Measurements from ENCODE around the gene TMEM203. TPM values are rescaled to one million over a fixed set of nuclear protein-coding genes. Genes with fewer than 3 reads are reported as not detected.

TMEM203 gene
- polyA plus RNA-seq, 1 donor, result 33.1 TPM

DNA sequence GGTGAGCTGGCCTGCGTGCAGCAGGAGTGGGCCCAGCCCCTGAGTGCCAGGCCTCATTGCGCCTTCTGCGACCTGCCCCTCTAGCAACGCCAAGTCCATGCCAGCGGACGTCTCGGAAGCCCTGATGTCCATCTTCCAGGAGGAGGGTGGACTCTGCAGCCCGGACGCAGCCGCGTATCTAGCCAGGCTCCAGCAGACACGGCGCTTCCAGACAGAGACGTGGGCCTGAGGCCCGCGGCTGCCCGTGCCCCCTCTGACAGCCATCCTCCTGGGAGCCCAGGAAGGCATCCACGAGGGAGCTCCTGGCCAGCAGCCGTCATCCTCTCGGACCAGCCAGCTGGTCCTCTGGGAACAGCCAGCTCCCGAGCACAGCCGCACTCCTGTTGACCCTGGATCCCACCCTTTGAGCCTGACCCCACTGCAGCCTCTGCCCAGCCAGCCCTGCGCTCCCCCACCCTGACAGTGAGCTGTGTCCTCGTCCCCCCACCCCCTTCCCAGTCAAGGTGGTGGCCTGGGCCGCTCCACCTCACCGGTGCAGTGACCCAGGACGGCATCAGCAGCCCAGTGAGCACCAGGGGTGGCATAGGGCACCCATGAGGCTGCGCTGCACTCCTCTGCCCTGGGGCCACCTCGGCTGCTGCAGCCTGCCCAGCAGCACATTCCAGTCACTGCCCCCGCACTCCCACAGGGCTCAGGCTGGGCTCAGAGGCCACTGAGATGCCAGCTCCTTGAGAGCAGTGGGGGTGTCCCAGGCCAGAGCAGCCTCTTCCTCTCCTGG, 10.9 kb upstream of the TMEM203 start:
- no peak for DNase-seq
- Histone ChIP-seq H3K9me3 (ENCODE audit: control insufficient read depth, low read depth, low read length) (peaks cover 9% of the 10 kb centered on the region), H3K36me3 (ENCODE audit: control insufficient read depth, insufficient read depth, low read length) (peaks cover 13% of the 10 kb centered on the region), H3K4me3 (ENCODE audit: low read length) (no peak overlapping the region), H3K27ac (ENCODE audit: low read length) (no peak overlapping the region), H3K27me3 (ENCODE audit: control insufficient read depth, insufficient read depth, low read length) (no peaks in the 10 kb centered on the region), H3K4me1 (ENCODE audit: control insufficient read depth, insufficient read depth, low read length) (peaks cover 28% of the 10 kb centered on the region)
- WGBS (ENCODE audit: insufficient coverage, low lambda C conversion rate), result no CpG with 5 or more reads among the region's 30 CpGs

DNA sequence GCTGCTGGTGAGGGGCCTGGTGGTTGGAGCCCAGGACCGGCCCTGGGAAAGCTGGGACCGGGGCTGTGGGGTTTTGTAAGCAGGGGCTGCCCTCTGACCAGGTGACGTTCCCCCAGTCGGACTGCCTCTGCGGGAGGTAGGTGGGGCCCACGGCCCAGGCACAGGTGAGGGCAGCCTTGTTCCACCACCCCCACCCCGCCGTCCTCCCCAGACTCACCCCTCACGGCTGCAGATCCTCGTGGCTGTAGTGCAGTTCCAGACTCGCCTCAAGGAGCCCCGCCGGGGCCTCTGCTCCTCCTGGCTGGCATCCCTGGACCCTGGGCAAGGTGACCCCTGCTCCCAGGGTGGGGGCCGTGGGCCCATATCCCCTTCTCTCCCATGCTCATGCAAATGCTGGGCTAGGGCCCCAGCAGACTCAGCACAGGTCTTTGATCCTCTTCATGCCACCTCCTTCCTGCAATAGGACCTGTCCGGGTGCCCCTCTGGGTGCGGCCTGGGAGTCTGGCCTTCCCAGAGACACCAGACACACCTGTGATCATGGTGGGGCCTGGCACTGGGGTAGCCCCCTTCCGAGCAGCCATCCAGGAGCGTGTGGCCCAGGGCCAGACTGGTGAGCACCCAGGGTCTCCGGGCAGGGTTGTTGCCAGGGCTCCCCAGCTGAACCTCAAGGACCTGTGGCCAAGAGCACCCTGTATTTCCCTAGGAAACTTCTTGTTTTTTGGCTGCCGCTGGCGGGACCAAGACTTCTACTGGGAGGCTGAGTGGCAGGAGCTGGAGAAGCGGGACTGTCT, 9.9 kb upstream of the TMEM203 start:
- no CpG with 5 or more reads among the region's 22 CpGs for WGBS (ENCODE audit: insufficient coverage, low lambda C conversion rate)
- H3K27me3 ChIP-seq (ENCODE audit: control insufficient read depth, insufficient read depth, low read length), result no peaks in the 10 kb centered on the region
- peaks cover 28% of the 10 kb centered on the region for H3K4me1 ChIP-seq (ENCODE audit: control insufficient read depth, insufficient read depth, low read length)
- no peak overlapping the region for H3K27ac ChIP-seq (ENCODE audit: low read length)
- no peak overlapping the region for H3K4me3 ChIP-seq (ENCODE audit: low read length)
- no peak for DNase-seq
- H3K36me3 ChIP-seq (ENCODE audit: control insufficient read depth, insufficient read depth, low read length), result peaks cover 13% of the 10 kb centered on the region
- H3K9me3 ChIP-seq (ENCODE audit: control insufficient read depth, low read depth, low read length), result peaks cover 5% of the 10 kb centered on the region

DNA sequence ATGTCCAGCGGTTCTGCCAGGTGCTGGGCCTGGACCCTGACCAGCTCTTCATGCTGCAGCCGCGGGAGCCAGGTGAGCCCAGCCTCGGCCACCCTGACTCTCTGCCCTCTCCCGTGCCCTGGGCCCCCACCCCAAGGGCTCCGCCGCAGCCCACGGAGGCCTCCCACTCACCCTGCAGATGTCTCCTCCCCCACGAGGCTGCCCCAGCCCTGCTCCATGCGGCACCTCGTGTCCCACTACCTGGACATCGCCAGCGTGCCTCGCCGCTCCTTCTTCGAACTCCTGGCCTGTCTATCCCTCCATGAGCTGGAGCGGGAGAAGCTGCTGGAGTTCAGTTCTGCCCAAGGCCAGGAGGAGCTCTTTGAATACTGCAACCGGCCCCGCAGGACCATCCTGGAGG, 9.2 kb upstream of the TMEM203 start:
- Histone ChIP-seq H3K36me3 (ENCODE audit: control insufficient read depth, insufficient read depth, low read length) (peaks cover 15% of the 10 kb centered on the region), H3K4me3 (ENCODE audit: low read length) (no peak overlapping the region), H3K27me3 (ENCODE audit: control insufficient read depth, insufficient read depth, low read length) (no peaks in the 10 kb centered on the region), H3K4me1 (ENCODE audit: control insufficient read depth, insufficient read depth, low read length) (peaks cover 27% of the 10 kb centered on the region), H3K27ac (ENCODE audit: low read length) (no peak overlapping the region), H3K9me3 (ENCODE audit: control insufficient read depth, low read depth, low read length) (no peaks in the 10 kb centered on the region)
- DNase-seq, result no peak
- WGBS (ENCODE audit: insufficient coverage, low lambda C conversion rate), result no CpG with 5 or more reads among the region's 19 CpGs

DNA sequence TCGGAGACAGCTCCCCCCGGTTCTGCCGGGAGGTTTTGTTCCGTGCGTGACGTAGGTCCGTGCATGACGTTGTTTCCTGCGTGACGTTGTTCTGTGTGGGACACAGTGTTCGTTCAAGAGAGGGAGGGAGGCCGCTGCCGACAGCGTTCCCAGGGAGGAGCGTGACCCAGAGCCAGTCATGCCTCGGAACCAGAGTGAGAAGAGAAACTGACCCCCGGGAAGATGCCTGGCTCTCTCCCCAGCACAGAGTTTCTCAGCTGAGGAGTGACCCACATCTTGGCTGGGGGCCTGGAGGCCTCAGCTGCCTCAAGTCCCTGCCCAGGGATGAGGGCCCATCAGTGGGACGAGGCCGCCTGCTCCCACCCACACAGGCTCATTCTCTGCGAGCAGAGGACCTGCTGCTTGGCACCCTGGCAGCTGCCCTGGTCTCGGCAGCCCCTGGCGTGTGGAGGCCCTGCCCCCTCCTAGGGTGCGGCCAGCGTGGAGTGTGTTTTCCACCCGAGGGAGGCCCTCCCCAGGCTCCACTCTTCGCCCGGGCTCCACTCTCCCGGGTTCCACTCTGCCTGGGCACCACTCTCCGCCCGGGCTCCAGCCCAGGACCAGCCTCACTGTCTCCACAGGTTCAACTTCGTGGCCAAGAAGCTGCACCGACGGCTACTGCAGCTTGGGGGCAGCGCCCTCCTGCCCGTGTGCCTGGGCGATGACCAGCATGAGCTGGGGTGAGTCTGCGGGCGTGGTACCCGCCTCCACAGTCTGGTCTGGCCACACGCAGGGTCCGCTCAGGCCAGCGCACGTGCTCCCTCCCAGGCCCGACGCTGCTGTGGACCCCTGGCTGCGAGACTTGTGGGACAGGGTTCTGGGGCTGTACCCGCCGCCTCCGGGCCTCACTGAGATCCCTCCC, 8.0 kb upstream of the TMEM203 start:
- Histone ChIP-seq H3K9me3 (ENCODE audit: control insufficient read depth, low read depth, low read length) (no peaks in the 10 kb centered on the region), H3K27me3 (ENCODE audit: control insufficient read depth, insufficient read depth, low read length) (no peaks in the 10 kb centered on the region), H3K4me1 (ENCODE audit: control insufficient read depth, insufficient read depth, low read length) (peaks cover 18% of the 10 kb centered on the region), H3K36me3 (ENCODE audit: control insufficient read depth, insufficient read depth, low read length) (peaks cover 17% of the 10 kb centered on the region), H3K27ac (ENCODE audit: low read length) (no peak overlapping the region), H3K4me3 (ENCODE audit: low read length) (no peak overlapping the region)
- DNase-seq, result no peak
- no CpG with 5 or more reads among the region's 49 CpGs for WGBS (ENCODE audit: insufficient coverage, low lambda C conversion rate)

DNA sequence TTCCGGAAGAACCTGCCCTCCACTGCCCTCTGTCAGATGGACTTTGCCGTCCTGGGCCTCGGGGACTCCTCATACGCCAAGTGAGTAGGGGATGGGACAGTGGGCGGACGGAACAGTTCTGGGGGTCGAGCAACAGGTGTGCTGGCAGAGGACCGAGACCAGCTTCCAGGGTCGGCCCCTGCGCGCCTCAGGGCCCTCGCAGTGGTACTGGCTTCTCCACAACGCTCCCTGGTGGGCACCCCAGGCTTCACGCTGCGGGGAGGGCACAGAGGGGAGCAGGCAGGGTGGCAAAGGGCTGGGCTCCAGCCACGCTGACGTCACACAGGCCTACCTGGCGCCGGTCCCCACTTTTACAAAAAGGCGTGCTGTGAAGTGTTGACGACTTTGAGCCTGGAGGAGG, 7.1 kb upstream of the TMEM203 start:
- H3K36me3 ChIP-seq (ENCODE audit: control insufficient read depth, insufficient read depth, low read length), result peaks cover 17% of the 10 kb centered on the region
- no CpG with 5 or more reads among the region's 21 CpGs for WGBS (ENCODE audit: insufficient coverage, low lambda C conversion rate)

DNA sequence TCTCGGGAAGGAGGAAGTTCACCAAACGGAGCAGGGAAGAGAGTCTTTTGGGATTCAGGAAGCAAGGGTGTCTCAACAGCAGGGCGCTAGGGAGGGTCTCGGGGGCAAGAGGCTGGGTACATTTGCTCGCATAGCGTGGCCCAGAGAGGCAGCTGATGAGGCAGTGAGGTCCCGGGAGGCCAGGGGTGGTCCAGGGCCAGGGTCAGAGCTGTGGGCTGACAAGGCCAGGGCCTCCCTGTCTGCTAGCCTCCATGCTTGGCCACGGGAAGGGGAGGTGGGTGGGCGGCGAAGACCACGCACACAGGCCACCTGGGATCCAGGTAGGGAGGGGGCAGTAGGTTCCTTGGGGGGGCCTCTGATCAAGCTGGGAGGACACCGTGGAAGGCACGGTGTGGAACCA, 6.1 kb upstream of the TMEM203 start:
- no peaks in the 10 kb centered on the region for H3K27me3 ChIP-seq (ENCODE audit: control insufficient read depth, insufficient read depth, low read length)
- peaks cover 17% of the 10 kb centered on the region for H3K36me3 ChIP-seq (ENCODE audit: control insufficient read depth, insufficient read depth, low read length)

More for the DNA sequence above, 7.1 kb upstream of the TMEM203 start:
- Histone ChIP-seq H3K4me1 (ENCODE audit: control insufficient read depth, insufficient read depth, low read length) (peaks cover 9% of the 10 kb centered on the region), H3K27me3 (ENCODE audit: control insufficient read depth, insufficient read depth, low read length) (no peaks in the 10 kb centered on the region), H3K4me3 (ENCODE audit: low read length) (no peak overlapping the region), H3K27ac (ENCODE audit: low read length) (no peak overlapping the region), H3K9me3 (ENCODE audit: control insufficient read depth, low read depth, low read length) (no peaks in the 10 kb centered on the region)
- no peak for DNase-seq

DNA sequence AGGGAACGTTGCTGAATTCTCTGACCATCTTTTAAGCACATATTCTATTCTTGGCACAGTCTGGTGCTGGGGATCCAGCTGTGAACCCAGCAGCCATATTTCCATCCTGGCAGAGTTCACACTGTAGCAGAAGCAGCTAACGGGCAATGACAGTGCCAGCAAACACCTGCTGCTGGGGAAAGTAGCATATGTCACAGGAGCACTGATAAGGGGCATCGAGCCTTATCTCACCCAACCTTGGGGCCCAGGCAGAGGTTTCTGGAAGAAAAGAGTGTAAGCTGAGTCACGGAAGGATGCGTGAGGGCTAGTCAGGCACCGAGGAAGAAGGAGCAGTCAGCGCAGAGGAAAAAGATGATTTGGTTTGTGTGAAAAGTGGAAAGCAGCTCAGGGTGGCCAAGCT, 1.2 kb upstream of the TMEM203 start:
- H3K36me3 ChIP-seq (ENCODE audit: control insufficient read depth, insufficient read depth, low read length), result peaks cover 6% of the 10 kb centered on the region
- peaks cover 21% of the 10 kb centered on the region for H3K4me1 ChIP-seq (ENCODE audit: control insufficient read depth, insufficient read depth, low read length)
- WGBS (ENCODE audit: insufficient coverage, low lambda C conversion rate), result 93% methylated on average over 3 of the region's 7 CpGs
- H3K9me3 ChIP-seq (ENCODE audit: control insufficient read depth, low read depth, low read length), result no peaks in the 10 kb centered on the region
- no peak overlapping the region for H3K27ac ChIP-seq (ENCODE audit: low read length)
- H3K27me3 ChIP-seq (ENCODE audit: control insufficient read depth, insufficient read depth, low read length), result no peaks in the 10 kb centered on the region
- DNase-seq, result no peak
- H3K4me3 ChIP-seq (ENCODE audit: low read length), result peak overlapping the region; percentile 95

More for the DNA sequence above, 6.1 kb upstream of the TMEM203 start:
- Histone ChIP-seq H3K4me1 (ENCODE audit: control insufficient read depth, insufficient read depth, low read length) (peaks cover 1% of the 10 kb centered on the region), H3K27ac (ENCODE audit: low read length) (no peak overlapping the region), H3K9me3 (ENCODE audit: control insufficient read depth, low read depth, low read length) (no peaks in the 10 kb centered on the region), H3K4me3 (ENCODE audit: low read length) (no peak overlapping the region)
- no peak for DNase-seq
- 90% methylated on average over 2 of the region's 13 CpGs for WGBS (ENCODE audit: insufficient coverage, low lambda C conversion rate)

DNA sequence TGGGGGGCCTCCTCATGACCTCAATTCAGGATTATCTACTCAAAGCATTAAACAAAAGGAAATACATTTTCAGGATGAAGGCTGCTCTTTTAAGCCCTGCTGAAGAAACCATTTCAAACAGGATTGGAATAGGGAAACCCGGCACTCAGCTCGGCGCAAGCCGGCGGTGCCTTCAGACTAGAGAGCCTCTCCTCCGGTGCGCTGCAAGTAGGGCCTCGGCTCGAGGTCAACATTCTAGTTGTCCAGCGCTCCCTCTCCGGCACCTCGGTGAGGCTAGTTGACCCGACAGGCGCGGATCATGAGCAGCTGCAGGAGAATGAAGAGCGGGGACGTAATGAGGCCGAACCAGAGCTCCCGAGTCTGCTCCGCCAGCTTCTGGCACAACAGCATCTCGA, 720 bp downstream of the TMEM203 start:
- 20% methylated on average over 1 of the region's 21 CpGs for WGBS (ENCODE audit: insufficient coverage, low lambda C conversion rate)
- Histone ChIP-seq H3K36me3 (ENCODE audit: control insufficient read depth, insufficient read depth, low read length) (peaks cover 4% of the 10 kb centered on the region), H3K27me3 (ENCODE audit: control insufficient read depth, insufficient read depth, low read length) (no peaks in the 10 kb centered on the region), H3K9me3 (ENCODE audit: control insufficient read depth, low read depth, low read length) (no peaks in the 10 kb centered on the region), H3K4me1 (ENCODE audit: control insufficient read depth, insufficient read depth, low read length) (peaks cover 27% of the 10 kb centered on the region), H3K27ac (ENCODE audit: low read length) (peak overlapping the region; percentile 48), H3K4me3 (ENCODE audit: low read length) (peak overlapping the region; percentile 95)
- no peak for DNase-seq

DNA sequence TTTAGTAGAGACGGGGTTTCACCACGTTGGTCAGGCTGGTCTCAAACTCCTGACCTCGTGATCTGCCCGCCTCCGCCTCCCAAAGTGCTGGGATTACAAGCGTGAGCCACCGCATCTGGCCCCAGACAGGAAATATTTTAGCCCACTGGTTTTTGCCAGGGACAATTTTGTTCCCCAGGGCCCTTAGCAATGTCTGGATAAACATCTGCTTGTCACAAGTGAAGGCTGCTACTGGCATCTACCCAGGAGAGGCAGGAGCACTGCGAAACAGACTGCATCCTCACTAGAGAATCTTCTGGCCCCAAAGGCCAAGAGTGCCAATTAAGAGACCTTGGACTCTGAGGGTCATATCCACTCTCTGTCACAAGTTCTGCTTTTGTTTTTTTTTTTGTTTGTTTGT, 2.5 kb downstream of the TMEM203 start:
- Histone ChIP-seq H3K27ac (ENCODE audit: low read length) (no peak overlapping the region), H3K27me3 (ENCODE audit: control insufficient read depth, insufficient read depth, low read length) (no peaks in the 10 kb centered on the region), H3K9me3 (ENCODE audit: control insufficient read depth, low read depth, low read length) (no peaks in the 10 kb centered on the region), H3K4me3 (ENCODE audit: low read length) (no peak overlapping the region), H3K36me3 (ENCODE audit: control insufficient read depth, insufficient read depth, low read length) (peaks cover 3% of the 10 kb centered on the region), H3K4me1 (ENCODE audit: control insufficient read depth, insufficient read depth, low read length) (peaks cover 42% of the 10 kb centered on the region)
- no CpG with 5 or more reads among the region's 8 CpGs for WGBS (ENCODE audit: insufficient coverage, low lambda C conversion rate)
- DNase-seq, result no peak
